ENCODE results near the gene C5orf47. TPM values are rescaled to one million over a fixed set of nuclear protein-coding genes. Genes with fewer than 3 reads are reported as not detected.

C5orf47 gene
- total RNA-seq, 1 donor from 2014 or later, result 0.69 TPM

DNA sequence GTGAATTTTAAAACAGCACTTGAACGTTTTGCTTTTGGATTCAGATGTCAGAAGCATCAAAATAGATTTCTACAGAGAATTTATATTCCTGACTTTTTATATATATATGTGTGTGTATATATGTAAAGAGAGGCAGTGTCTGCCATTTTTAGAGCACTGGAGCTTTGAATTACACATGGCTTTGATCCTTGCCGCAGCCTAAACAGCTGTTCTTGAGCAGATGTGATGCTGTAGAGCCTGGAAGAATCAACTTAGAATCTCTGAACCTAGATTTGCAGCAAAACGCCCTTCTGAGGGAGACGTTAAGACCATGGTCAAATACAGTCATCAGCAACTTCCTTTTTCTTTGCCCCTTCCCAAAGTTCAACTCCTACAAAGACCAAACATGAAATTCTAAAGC is 21.7 kb upstream of the C5orf47 start:
- H3K4me2 ChIP-seq, result no peak overlapping the region
- Mint-ChIP-seq H3K4me1 (peaks cover 74% of the 10 kb centered on the region), H3K27ac (peak overlapping the region; percentile 10)

DNA sequence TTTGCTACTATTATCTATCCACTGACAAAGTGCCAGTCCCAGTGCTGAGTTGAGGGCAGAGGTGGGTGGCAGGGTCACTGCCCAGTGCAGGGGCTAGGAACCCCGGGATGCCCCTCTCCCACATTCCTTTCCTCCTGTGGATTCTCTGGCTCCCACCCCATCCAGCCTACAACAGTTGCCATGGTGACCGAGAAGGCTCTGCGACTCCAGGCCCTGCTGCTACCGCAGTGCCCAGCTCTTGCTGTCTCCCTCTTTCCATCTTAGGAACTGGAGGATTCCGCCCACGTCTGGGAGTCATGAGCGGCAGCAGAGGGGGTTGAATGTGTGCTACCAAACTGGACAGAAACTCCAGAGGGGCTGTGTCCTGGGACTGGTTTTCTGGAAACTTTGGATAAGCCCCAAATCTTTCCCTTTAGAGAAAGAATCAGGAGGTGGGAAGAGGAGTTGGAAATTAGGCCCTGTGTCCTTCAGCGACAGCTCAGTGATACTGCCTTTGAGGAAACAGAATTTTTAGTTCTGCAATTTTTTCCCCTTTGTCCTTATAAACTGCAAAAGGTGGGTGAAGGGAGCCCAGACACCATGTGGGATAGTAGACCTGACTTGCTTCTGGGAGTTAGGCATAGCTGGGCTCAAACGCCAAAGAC is 20.7 kb upstream of the C5orf47 start:
- no peak overlapping the region for H3K9ac ChIP-seq
- peak overlapping the region; percentile 49 for H3K4me2 ChIP-seq
- peak overlapping the region; percentile 83 for H2AFZ ChIP-seq (replicated peaks)
- TF ChIP-seq EZH2phosphoT487 (IDR thresholded peaks at IDR 0.05), result no peak
- TF ChIP-seq, protein P1, sequence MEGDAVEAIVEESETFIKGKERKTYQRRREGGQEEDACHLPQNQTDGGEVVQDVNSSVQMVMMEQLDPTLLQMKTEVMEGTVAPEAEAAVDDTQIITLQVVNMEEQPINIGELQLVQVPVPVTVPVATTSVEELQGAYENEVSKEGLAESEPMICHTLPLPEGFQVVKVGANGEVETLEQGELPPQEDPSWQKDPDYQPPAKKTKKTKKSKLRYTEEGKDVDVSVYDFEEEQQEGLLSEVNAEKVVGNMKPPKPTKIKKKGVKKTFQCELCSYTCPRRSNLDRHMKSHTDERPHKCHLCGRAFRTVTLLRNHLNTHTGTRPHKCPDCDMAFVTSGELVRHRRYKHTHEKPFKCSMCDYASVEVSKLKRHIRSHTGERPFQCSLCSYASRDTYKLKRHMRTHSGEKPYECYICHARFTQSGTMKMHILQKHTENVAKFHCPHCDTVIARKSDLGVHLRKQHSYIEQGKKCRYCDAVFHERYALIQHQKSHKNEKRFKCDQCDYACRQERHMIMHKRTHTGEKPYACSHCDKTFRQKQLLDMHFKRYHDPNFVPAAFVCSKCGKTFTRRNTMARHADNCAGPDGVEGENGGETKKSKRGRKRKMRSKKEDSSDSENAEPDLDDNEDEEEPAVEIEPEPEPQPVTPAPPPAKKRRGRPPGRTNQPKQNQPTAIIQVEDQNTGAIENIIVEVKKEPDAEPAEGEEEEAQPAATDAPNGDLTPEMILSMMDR (IDR thresholded peaks at IDR 0.05), result no peak
- TF ChIP-seq EZH2 (IDR thresholded peaks at IDR 0.05), result no peak
- Mint-ChIP-seq H3K4me1 (peaks cover 67% of the 10 kb centered on the region), H3K27ac (peak overlapping the region; percentile 85), H3K9me3 (no peaks in the 10 kb centered on the region), H3K36me3 (no peaks in the 10 kb centered on the region), H3K27me3 (ENCODE audit: insufficient read depth, low read depth) (peaks cover 6% of the 10 kb centered on the region), H3K4me3 (peak overlapping the region; percentile 58)
- H4K20me1 ChIP-seq (ENCODE audit: low read depth), result no peaks in the 10 kb centered on the region
- H3K9me3 ChIP-seq (ENCODE audit: low read depth), result no peaks in the 10 kb centered on the region
- H3K36me3 ChIP-seq, result no peaks in the 10 kb centered on the region
- DNase-seq (ENCODE audit: low spot score), result peak; percentile 85
- H3K79me2 ChIP-seq (ENCODE audit: low read depth), result no peaks in the 10 kb centered on the region
- no peak overlapping the region for H3K27ac ChIP-seq
- peaks cover 45% of the 10 kb centered on the region for H3K4me1 ChIP-seq
- peaks cover 20% of the 10 kb centered on the region for H3F3A ChIP-seq (ENCODE audit: low read depth)
- H3K27me3 ChIP-seq, result no peaks in the 10 kb centered on the region
- no peak overlapping the region for H3K4me3 ChIP-seq

More for the DNA sequence above, 21.7 kb upstream of the C5orf47 start:
- H3K9me3 Mint-ChIP-seq, result no peaks in the 10 kb centered on the region
- Histone ChIP-seq H4K20me1 (ENCODE audit: low read depth) (no peaks in the 10 kb centered on the region), H3K4me1 (peaks cover 49% of the 10 kb centered on the region), H3K27me3 (no peaks in the 10 kb centered on the region), H2AFZ (replicated peaks) (no peak overlapping the region), H3K9me3 (ENCODE audit: low read depth) (no peaks in the 10 kb centered on the region), H3K79me2 (ENCODE audit: low read depth) (no peaks in the 10 kb centered on the region), H3K27ac (no peak overlapping the region), H3K36me3 (no peaks in the 10 kb centered on the region), H3F3A (ENCODE audit: low read depth) (peaks cover 20% of the 10 kb centered on the region), H3K4me3 (no peak overlapping the region), H3K9ac (no peak overlapping the region)
- TF ChIP-seq EZH2 (IDR thresholded peaks at IDR 0.05) (no peak), EZH2phosphoT487 (IDR thresholded peaks at IDR 0.05) (no peak)
- TF ChIP-seq, protein P1 (IDR thresholded peaks at IDR 0.05), result no peak
- H3K36me3 Mint-ChIP-seq, result no peaks in the 10 kb centered on the region
- no peak overlapping the region for H3K4me3 Mint-ChIP-seq
- no peak for DNase-seq (ENCODE audit: low spot score)
- peaks cover 6% of the 10 kb centered on the region for H3K27me3 Mint-ChIP-seq (ENCODE audit: insufficient read depth, low read depth)

DNA sequence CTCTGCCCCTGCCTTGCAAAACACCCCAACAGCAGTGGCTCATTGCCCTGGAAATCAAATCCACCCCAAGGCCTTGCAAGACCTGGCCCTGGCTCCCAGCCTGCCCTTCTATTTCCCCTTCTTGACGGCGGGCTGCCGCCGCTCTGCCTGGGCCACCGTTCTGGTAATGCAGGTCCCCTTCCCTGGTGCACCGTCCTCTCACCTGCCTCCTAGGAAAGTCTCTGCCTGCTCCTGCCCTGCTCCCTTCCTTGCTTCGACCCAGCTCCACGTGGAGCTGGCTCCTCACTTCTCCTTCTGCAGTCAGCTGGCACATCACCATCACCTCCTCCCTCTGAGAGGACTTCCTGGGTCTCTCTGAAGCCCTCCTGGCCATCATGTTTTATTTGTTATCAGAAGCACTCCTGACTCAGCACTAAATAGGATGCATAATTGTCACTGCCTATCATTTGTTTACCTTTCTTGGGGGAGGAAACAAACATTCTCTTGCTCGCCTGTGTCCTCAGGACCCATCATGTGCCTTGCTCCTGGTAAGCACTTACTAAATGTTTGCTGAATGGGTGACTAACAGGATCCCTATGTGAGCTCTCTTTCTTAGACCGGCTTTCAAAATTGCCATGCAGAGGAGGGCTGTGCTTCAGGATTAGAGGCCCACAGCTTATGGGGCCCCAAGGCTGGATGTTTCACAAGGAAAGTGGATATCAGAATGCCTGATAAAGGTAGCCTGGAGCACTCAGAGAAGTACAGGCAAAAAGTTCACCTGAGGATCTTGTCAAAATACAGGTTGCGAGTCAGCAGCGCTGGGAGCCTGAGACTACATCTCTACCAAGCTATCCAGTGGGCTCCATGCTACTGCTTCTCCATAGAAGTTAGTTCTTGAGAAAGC is 19.6 kb upstream of the C5orf47 start:
- DNase-seq (ENCODE audit: low spot score), result peak; percentile 36
- no peaks in the 10 kb centered on the region for H3K36me3 ChIP-seq
- Mint-ChIP-seq H3K4me3 (peak overlapping the region; percentile 19), H3K27me3 (ENCODE audit: insufficient read depth, low read depth) (peaks cover 6% of the 10 kb centered on the region), H3K27ac (peak overlapping the region; percentile 85), H3K4me1 (peaks cover 64% of the 10 kb centered on the region), H3K9me3 (no peaks in the 10 kb centered on the region), H3K36me3 (no peaks in the 10 kb centered on the region)
- H3F3A ChIP-seq (ENCODE audit: low read depth), result peaks cover 20% of the 10 kb centered on the region
- H3K9ac ChIP-seq, result no peak overlapping the region
- no peaks in the 10 kb centered on the region for H3K27me3 ChIP-seq
- no peaks in the 10 kb centered on the region for H4K20me1 ChIP-seq (ENCODE audit: low read depth)
- no peak for TF ChIP-seq EZH2phosphoT487 (IDR thresholded peaks at IDR 0.05)
- no peak for TF ChIP-seq EZH2 (IDR thresholded peaks at IDR 0.05)
- TF ChIP-seq, protein P1 (IDR thresholded peaks at IDR 0.05), result no peak
- peak overlapping the region; percentile 42 for H3K4me2 ChIP-seq
- no peak overlapping the region for H3K27ac ChIP-seq
- H2AFZ ChIP-seq (replicated peaks), result peak overlapping the region; percentile 87
- no peaks in the 10 kb centered on the region for H3K9me3 ChIP-seq (ENCODE audit: low read depth)
- no peak overlapping the region for H3K4me3 ChIP-seq
- no peaks in the 10 kb centered on the region for H3K79me2 ChIP-seq (ENCODE audit: low read depth)
- peaks cover 39% of the 10 kb centered on the region for H3K4me1 ChIP-seq
